ENCODE measurements around the gene FAM13A. TPM values are rescaled to one million over a fixed set of nuclear protein-coding genes. Genes with fewer than 3 reads are reported as not detected.

FAM13A gene
- total RNA-seq, 1 donor from 2014 or later, result 39.1 TPM

DNA sequence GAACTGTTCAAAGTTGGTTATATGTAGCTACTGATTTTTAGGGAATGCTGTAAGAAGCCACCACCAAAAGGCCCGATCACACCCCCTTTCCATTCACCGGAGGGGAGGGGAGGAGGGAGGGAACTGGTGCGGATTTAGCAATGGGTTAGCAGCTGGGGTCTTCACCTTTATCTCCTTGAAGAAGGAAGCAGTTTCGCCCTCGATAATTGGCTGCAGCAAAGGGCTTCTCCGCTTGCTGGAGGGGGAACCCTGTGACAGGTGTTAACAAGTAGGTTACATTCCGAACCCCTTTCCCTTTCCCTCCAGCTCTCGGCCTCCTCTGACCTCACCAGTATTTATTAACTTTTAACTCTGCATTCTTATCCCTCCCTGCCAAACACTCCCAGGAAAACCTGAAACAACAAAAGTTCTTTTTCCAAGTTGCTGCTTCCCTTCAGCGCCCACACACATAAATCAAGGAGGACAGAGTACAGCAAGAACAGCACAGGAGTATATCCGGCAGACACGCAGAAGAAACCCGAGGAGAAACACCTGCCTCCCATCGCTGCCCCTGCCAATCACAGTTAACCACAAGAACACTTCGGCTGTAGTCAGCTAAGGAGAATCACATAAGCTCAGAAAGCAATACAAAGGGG is 319.6 kb downstream of the FAM13A start:
- DNase-seq, result no peak
- TF ChIP-seq CTCF (IDR thresholded peaks at IDR 0.05), result no peak
- no peaks in the 10 kb centered on the region for H3K9me3 ChIP-seq
- no peaks in the 10 kb centered on the region for H3K27me3 ChIP-seq (ENCODE audit: low read depth)
- intact Hi-C loops (cut with DNase I), result no loop called here
- H3K4me3 ChIP-seq, result no peak overlapping the region
- peaks cover 37% of the 10 kb centered on the region for H3K36me3 ChIP-seq
- peaks cover 19% of the 10 kb centered on the region for H3K4me1 ChIP-seq
- no peak overlapping the region for H3K27ac ChIP-seq
- peak; percentile 65 to 80 for ATAC-seq

DNA sequence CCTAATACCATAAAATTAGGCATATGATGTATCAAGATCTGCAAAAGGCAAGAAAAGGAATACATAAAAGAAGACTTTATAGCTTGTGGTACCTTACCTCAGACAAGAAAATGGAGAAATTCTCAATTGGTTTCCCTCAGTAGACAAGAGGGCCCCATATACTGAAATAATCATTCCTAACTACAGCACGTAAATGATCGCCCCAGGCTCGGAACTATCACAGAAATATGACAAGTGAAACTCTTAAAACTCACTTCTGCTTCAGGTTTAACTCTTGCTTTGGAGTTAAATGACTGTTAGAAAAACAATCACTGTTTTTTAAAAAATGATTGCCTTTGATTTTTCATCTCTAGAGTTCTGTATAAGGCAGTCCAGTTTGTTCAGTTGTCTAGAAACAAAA is 320.7 kb downstream of the FAM13A start:
- H3K4me1 ChIP-seq, result peaks cover 22% of the 10 kb centered on the region

DNA sequence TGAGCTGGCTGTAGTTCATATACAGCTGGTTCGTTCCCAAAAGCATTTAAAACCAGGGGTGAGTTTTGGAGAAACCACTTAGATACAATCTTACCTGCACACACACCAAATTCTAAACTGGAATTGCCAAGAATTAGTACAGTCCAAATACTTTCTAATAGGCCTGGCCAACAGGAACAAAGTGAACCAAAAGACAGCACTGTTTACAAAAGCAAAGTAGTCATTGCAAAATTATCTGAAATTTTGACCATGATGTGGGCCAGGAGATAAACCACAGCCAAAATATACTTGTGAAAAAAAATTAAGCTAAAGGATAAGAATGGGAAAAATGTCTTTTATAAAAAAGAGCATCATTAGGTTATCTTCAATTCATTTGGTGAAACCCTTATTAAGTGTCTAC is 321.4 kb downstream of the FAM13A start:
- H3K4me1 ChIP-seq, result peaks cover 23% of the 10 kb centered on the region
- H3K27ac ChIP-seq, result peak overlapping the region; percentile 0
- peaks cover 54% of the 10 kb centered on the region for H3K36me3 ChIP-seq
- H3K4me3 ChIP-seq, result no peak overlapping the region
- DNase-seq, result no peak
- peak in 1 of 2 donors; percentile 5 for ATAC-seq
- no peaks in the 10 kb centered on the region for H3K27me3 ChIP-seq (ENCODE audit: low read depth)
- no peaks in the 10 kb centered on the region for H3K9me3 ChIP-seq
- no peak for TF ChIP-seq CTCF (IDR thresholded peaks at IDR 0.05)
- intact Hi-C loops (cut with DNase I), result no loop called here

More for the DNA sequence above, 320.7 kb downstream of the FAM13A start:
- Histone ChIP-seq H3K27me3 (ENCODE audit: low read depth) (no peaks in the 10 kb centered on the region), H3K4me3 (no peak overlapping the region), H3K9me3 (no peaks in the 10 kb centered on the region), H3K27ac (no peak overlapping the region), H3K36me3 (peaks cover 47% of the 10 kb centered on the region)
- ATAC-seq (no peak), DNase-seq (no peak)
- no peak for TF ChIP-seq CTCF (IDR thresholded peaks at IDR 0.05)
- intact Hi-C loops (cut with DNase I), result no loop called here

GRCh38 chr4:88734403-88734949 is 322.5 kb downstream of the FAM13A start:
- Histone ChIP-seq H3K9me3 (no peaks in the 10 kb centered on the region), H3K4me3 (no peak overlapping the region), H3K27ac (peak overlapping the region; percentile 0), H3K4me1 (peaks cover 23% of the 10 kb centered on the region), H3K36me3 (peaks cover 65% of the 10 kb centered on the region), H3K27me3 (ENCODE audit: low read depth) (no peaks in the 10 kb centered on the region)
- no peak for DNase-seq
- intact Hi-C loops (cut with DNase I), result no loop called here
- no peak for TF ChIP-seq CTCF (IDR thresholded peaks at IDR 0.05)
- ATAC-seq, result no peak

DNA sequence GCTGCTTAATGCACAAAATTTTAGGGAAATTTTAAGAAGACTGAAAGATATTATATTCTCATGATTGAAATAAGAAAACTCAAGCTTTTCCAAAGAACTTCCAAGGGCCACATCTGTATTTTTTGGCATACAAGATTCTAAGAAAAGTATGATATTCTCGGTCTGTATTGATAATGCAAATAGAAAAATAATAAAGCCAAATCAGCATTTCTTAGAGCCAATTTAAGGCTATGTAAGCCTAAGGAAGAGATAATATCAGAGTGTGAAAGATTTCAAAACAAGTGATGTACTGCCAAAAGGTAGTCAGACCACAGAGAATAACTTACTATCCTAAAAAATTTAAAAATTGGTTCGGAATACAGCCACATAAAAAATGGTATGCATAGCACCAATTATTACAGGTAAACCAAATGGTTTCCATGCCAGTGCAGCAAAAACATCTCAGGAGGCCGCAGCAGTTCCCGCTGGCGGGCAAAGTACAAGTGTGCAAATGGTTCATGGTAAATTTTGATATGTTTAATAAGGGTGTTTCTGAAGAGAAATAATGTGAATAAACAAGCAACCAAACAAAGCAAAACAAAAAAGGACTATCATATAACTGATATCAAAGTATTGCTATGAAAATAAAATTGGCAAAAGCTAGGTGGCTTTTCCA is 324.1 kb downstream of the FAM13A start:
- Histone ChIP-seq H3K4me1 (peaks cover 19% of the 10 kb centered on the region), H3K36me3 (peaks cover 69% of the 10 kb centered on the region), H3K9me3 (no peaks in the 10 kb centered on the region), H3K27me3 (ENCODE audit: low read depth) (no peaks in the 10 kb centered on the region), H3K4me3 (no peak overlapping the region), H3K27ac (no peak overlapping the region)
- DNase-seq (no peak), ATAC-seq (no peak)
- intact Hi-C loops (cut with DNase I), result no loop called here
- no peak for TF ChIP-seq CTCF (IDR thresholded peaks at IDR 0.05)

Data from lower lobe of right lung (tissue), 2 donors.